ENCODE measurements around the gene HERC6. TPM values are rescaled to one million over a fixed set of nuclear protein-coding genes. Genes with fewer than 3 reads are reported as not detected.
"Not testable (repeated sequence)": the region's sequence is repeated elsewhere in the genome, so short reads cannot be mapped to it uniquely, and the experiment has no call there.

HERC6 gene
- 0.42 TPM for polyA plus RNA-seq (2013, experiment 1 of 2; ENCODE audit: insufficient read length)
- 0.53 TPM for polyA plus RNA-seq (2013, experiment 2 of 2; ENCODE audit: insufficient read length)

GRCh38 chr4:88378691-88379559 is at the start of gene HERC6:
Gene HERC6, plus strand, starts transcription at chr4:88378852. Its CDS starts 70 bp downstream, at chr4:88378922.
- DNase-seq: peak; percentile 62

- no peak for DNase-seq
Measured at GRCh38 chr4:88333741-88334405, 44.8 kb upstream of the HERC6 start.

- no peak for DNase-seq
Measured at GRCh38 chr4:88335092-88335665, 43.5 kb upstream of the HERC6 start.

GRCh38 chr4:88341227-88342192 is 37.1 kb upstream of the HERC6 start:
- peak; percentile 75 for DNase-seq

GRCh38 chr4:88346902-88347301 is 31.8 kb upstream of the HERC6 start:
- DNase-seq: not testable (repeated sequence)

GRCh38 chr4:88348761-88349160 is 29.9 kb upstream of the HERC6 start:
- not testable (repeated sequence) for DNase-seq

GRCh38 chr4:88350786-88351185 is 27.9 kb upstream of the HERC6 start:
- no peak for DNase-seq

GRCh38 chr4:88352062-88352740 is 26.5 kb upstream of the HERC6 start:
- peak; percentile 61 for DNase-seq

- DNase-seq: no peak
Measured at GRCh38 chr4:88353324-88353723, 25.3 kb upstream of the HERC6 start.

GRCh38 chr4:88356771-88357170 is 21.9 kb upstream of the HERC6 start:
- no peak for DNase-seq

- DNase-seq: no peak
Measured at GRCh38 chr4:88357262-88357661, 21.4 kb upstream of the HERC6 start.

- no peak for DNase-seq
Measured at GRCh38 chr4:88359558-88359957, 19.1 kb upstream of the HERC6 start.

- DNase-seq: no peak
Measured at GRCh38 chr4:88360256-88360655, 18.4 kb upstream of the HERC6 start.

GRCh38 chr4:88360791-88361190 is 17.9 kb upstream of the HERC6 start:
- DNase-seq: no peak

- DNase-seq: not testable (repeated sequence)
Measured at GRCh38 chr4:88361217-88361773, 17.4 kb upstream of the HERC6 start.

- DNase-seq: no peak
Measured at GRCh38 chr4:88366460-88366859, 12.2 kb upstream of the HERC6 start.

GRCh38 chr4:88367826-88368225 is 10.8 kb upstream of the HERC6 start:
- DNase-seq: no peak

GRCh38 chr4:88369180-88369812 is 9.4 kb upstream of the HERC6 start:
- DNase-seq: peak; percentile 45

- no peak for DNase-seq
Measured at GRCh38 chr4:88381123-88381522, 2.5 kb downstream of the HERC6 start.

- no peak for DNase-seq
Measured at GRCh38 chr4:88382621-88383020, 4.0 kb downstream of the HERC6 start.

- no peak for DNase-seq
Measured at GRCh38 chr4:88390128-88390527, 11.5 kb downstream of the HERC6 start.

Measured in fibroblast of skin of scalp (primary cell).